HCT116 (cell line): ENCODE data around the gene TBCD. TPM values are rescaled to one million over a fixed set of nuclear protein-coding genes. Genes with fewer than 3 reads are reported as not detected.

Experiments used
- ATAC-seq: fragments of 200-7000 bp; cut with Tn5 transposase; 2 replicates; pipeline ENCODE4 v1.9.1; 2020; ENCODE audit warnings: mild to moderate bottlenecking, moderate library complexity
- BruUV-seq: library from RNA; stranded (reverse); fragments of 400-500 nt; replicated peaks from 2 replicates; lab custom pipeline; 2021; lab: Mats Ljungman, UMichigan
- CTCF ChIA-PET: fragments of 300-600 bp; sonication (Branson Sonifier 250); formaldehyde crosslinking; loops from one replicate; lab custom pipeline; 2021; ENCODE audit warnings: antibody characterized with exemption; lab: Charles Lee
- POLR2A ChIA-PET: fragments of 300-600, 350-600 bp; sonication (Branson Sonifier 250); formaldehyde crosslinking; loops from one replicate; lab custom pipeline; 2021; ENCODE audit warnings: antibody characterized with exemption; lab: Charles Lee
- RAD21 ChIA-PET, 2 experiments: fragments of 300-600 bp; sonication (Branson Sonifier 250); formaldehyde crosslinking; loops; one replicate each; lab custom pipeline; 2023; ENCODE audit warnings: low total read pairs in 2 of 2; ENCODE audit not compliant: uncharacterized antibody in 2 of 2, unreplicated experiment in 2 of 2, low non-redundant PET in 1 of 2; lab: Charles Lee
- DNase-seq: peaks from one replicate; pipeline ENCODE4 v3.0.0-alpha.2; 2010; ENCODE audit warnings: low read depth, low spot score
- H2AFZ ChIP-seq: fragments of 200-600 bp; shearing (Covaris generic), sonication (generic); 2 replicates; pipeline ENCODE4 v1.6.1; 2017; ENCODE audit warnings: low read depth, mixed run types, mixed read lengths, antibody characterized with exemption, low read length; ENCODE audit not compliant: poor library complexity, severe bottlenecking
- H3K27ac ChIP-seq: 2 replicates; pipeline ENCODE4 v1.5.1; 2012; ENCODE audit warnings: low read depth, low read length
- H3K27me3 ChIP-seq: fragments of 200-600 bp; sonication (generic); 2 replicates; pipeline ENCODE4 v1.6.1; 2016; ENCODE audit warnings: mixed run types, low read length, mixed read lengths; ENCODE audit not compliant: insufficient read depth
- H3K36me3 ChIP-seq, 2 experiments: fragments of 200-500 bp in 1 of 2; fragments of 200-600 bp in 1 of 2; sonication (Bioruptor generic) in 1 of 2; sonication (generic) in 1 of 2; 2 replicates each; pipeline versions ENCODE4 v1.5.1 to v1.6.1; 2014 to 2016; ENCODE audit warnings: low read length in 2 of 2, inconsistent platforms in 1 of 2, mixed read lengths in 1 of 2, mixed run types in 1 of 2; ENCODE audit not compliant: insufficient read depth in 2 of 2, control insufficient read depth in 1 of 2
- H3K4me1 ChIP-seq, 2 experiments: fragments of 200-600 bp in 1 of 2; sonication (generic) in 1 of 2; 2 replicates each; pipeline versions ENCODE4 v1.5.1 to v1.6.1; 2012 to 2017; ENCODE audit warnings: low read length in 2 of 2, inconsistent platforms in 1 of 2, mild to moderate bottlenecking in 1 of 2, mixed read lengths in 1 of 2, mixed run types in 1 of 2, moderate library complexity in 1 of 2; ENCODE audit not compliant: insufficient read depth in 2 of 2, control insufficient read depth in 1 of 2
- H3K4me2 ChIP-seq: fragments of 200-600 bp; sonication (generic); 2 replicates; pipeline ENCODE4 v1.6.1; 2017; ENCODE audit warnings: mixed run types, low read length, mixed read lengths
- H3K4me3 ChIP-seq, 2 experiments: fragments of 200-600 bp in 1 of 2; sonication (generic) in 1 of 2; replicated peaks in 1 of 2; 2 replicates each; pipeline ENCODE4 v1.5.1; 2011 to 2016; ENCODE audit warnings: low read length in 2 of 2, control low read depth in 1 of 2, low read depth in 1 of 2, mild to moderate bottlenecking in 1 of 2, mixed read lengths in 1 of 2, mixed run types in 1 of 2
- H3K79me2 ChIP-seq: fragments of 200-600 bp; sonication (generic); 2 replicates; pipeline ENCODE4 v1.6.1; 2017; ENCODE audit warnings: mild to moderate bottlenecking, mixed run types, low read length, moderate library complexity, mixed read lengths; ENCODE audit not compliant: insufficient read depth
- H3K9ac ChIP-seq: fragments of 200-600 bp; sonication (generic); 2 replicates; pipeline ENCODE4 v1.6.1; 2016; ENCODE audit warnings: low read length, mixed read lengths
- H3K9me2 ChIP-seq: fragments of 200-600 bp; sonication (generic), shearing (Covaris generic); 2 replicates; pipeline ENCODE4 v1.6.1; 2017; ENCODE audit warnings: mixed run types, mild to moderate bottlenecking, moderate library complexity; ENCODE audit not compliant: insufficient read depth
- H3K9me3 ChIP-seq, 2 experiments: fragments of 200-500 bp in 1 of 2; fragments of 200-600 bp in 1 of 2; sonication (Bioruptor generic) in 1 of 2; sonication (generic) in 1 of 2; 2 replicates each; pipeline ENCODE4 v1.6.1; 2014 to 2017; ENCODE audit warnings: low read length in 2 of 2, mixed read lengths in 2 of 2, inconsistent platforms in 1 of 2, low read depth in 1 of 2, mild to moderate bottlenecking in 1 of 2, mixed run types in 1 of 2, moderate library complexity in 1 of 2; ENCODE audit not compliant: control insufficient read depth in 1 of 2, insufficient read depth in 1 of 2
- H4K20me1 ChIP-seq: fragments of 200-600 bp; sonication (generic), shearing (Covaris generic); 2 replicates; pipeline ENCODE4 v1.6.1; 2017; ENCODE audit warnings: mixed run types, mild to moderate bottlenecking, moderate library complexity; ENCODE audit not compliant: insufficient read depth
- CBX3 ChIP-seq: IDR thresholded peaks from 2 replicates; pipeline ENCODE4 v1.6.1; 2012; ENCODE audit warnings: low read depth
- ELF1 ChIP-seq: IDR thresholded peaks from 2 replicates; pipeline ENCODE4 v1.6.1; 2012; ENCODE audit warnings: low read depth, borderline replicate concordance
- EZH2 ChIP-seq: fragments of 200-600 bp; sonication (generic); IDR thresholded peaks from 2 replicates; pipeline ENCODE4 v1.6.1; 2017; ENCODE audit warnings: antibody characterized with exemption, mixed run types
- EZH2phosphoT487 ChIP-seq: fragments of 200-600 bp; IDR thresholded peaks from 2 replicates; pipeline ENCODE4 v1.6.1; 2018; ENCODE audit warnings: antibody characterized with exemption, borderline replicate concordance
- JUND ChIP-seq: IDR thresholded peaks from 2 replicates; pipeline ENCODE4 v1.6.1; 2012
- POLR2AphosphoS5 ChIP-seq: IDR thresholded peaks from 2 replicates; pipeline ENCODE4 v1.6.1; 2011; ENCODE audit warnings: mild to moderate bottlenecking, low read depth, low read length, moderate library complexity
- RAD21 ChIP-seq: IDR thresholded peaks from 2 replicates; pipeline ENCODE4 v1.6.1; 2012; ENCODE audit warnings: low read depth, mild to moderate bottlenecking
- SIN3A ChIP-seq: IDR thresholded peaks from 2 replicates; pipeline ENCODE4 v1.6.1; 2012; ENCODE audit warnings: low read depth
- YY1 ChIP-seq: IDR thresholded peaks from 2 replicates; pipeline ENCODE4 v1.6.1; 2011; ENCODE audit warnings: low read length, low read depth, moderate library complexity, mild to moderate bottlenecking; ENCODE audit not compliant: insufficient replicate concordance; ENCODE audit errors: extremely low read depth
- ZFX ChIP-seq: fragments of 450-650 bp; IDR thresholded peaks from 2 replicates; pipeline ENCODE4 v1.6.1; 2017
- ZNF274 ChIP-seq: fragments of 200-500 bp; sonication (Bioruptor generic); IDR thresholded peaks from 2 replicates; pipeline ENCODE4 v1.6.1; 2014; ENCODE audit warnings: mild to moderate bottlenecking, low read depth, low read length, inconsistent platforms
- intact Hi-C: fragments of 100-400 bp; cut with micrococcal nuclease; formaldehyde crosslinking; loops from 2 replicates; pipeline ENCODE4 v1.10.0; 2022
- total RNA-seq: library from RNA; stranded (reverse); gene quantifications from one replicate; pipeline ENCODE4 v1.2.1, GENCODE V29; 2021; ENCODE audit not compliant: unreplicated experiment
- TF ChIP-seq, protein P1 (sequence below), 3 experiments: fragments of 200-600 bp in 1 of 3; sonication (generic) in 1 of 3; IDR thresholded peaks in 2 of 3; conservative IDR thresholded peaks in 1 of 3; 2 replicates each; pipeline ENCODE4 v1.5.1; 2012 to 2017; ENCODE audit warnings: low read depth in 2 of 3, low read length in 2 of 3, antibody characterized with exemption in 1 of 3, borderline replicate concordance in 1 of 3, control low read depth in 1 of 3, mild to moderate bottlenecking in 1 of 3, mixed read lengths in 1 of 3, mixed run types in 1 of 3, moderate library complexity in 1 of 3; ENCODE audit not compliant: insufficient read depth in 1 of 3
- TF ChIP-seq, protein P2 (sequence below): IDR thresholded peaks from 2 replicates; pipeline ENCODE4 v1.6.1; 2012
- TF ChIP-seq, protein P3 (sequence below): IDR thresholded peaks from 2 replicates; pipeline ENCODE4 v1.6.1; 2012; ENCODE audit warnings: low read depth

Gene TBCD
- total RNA-seq, 1 experiment from 2014 or later = 152 TPM

DNA sequence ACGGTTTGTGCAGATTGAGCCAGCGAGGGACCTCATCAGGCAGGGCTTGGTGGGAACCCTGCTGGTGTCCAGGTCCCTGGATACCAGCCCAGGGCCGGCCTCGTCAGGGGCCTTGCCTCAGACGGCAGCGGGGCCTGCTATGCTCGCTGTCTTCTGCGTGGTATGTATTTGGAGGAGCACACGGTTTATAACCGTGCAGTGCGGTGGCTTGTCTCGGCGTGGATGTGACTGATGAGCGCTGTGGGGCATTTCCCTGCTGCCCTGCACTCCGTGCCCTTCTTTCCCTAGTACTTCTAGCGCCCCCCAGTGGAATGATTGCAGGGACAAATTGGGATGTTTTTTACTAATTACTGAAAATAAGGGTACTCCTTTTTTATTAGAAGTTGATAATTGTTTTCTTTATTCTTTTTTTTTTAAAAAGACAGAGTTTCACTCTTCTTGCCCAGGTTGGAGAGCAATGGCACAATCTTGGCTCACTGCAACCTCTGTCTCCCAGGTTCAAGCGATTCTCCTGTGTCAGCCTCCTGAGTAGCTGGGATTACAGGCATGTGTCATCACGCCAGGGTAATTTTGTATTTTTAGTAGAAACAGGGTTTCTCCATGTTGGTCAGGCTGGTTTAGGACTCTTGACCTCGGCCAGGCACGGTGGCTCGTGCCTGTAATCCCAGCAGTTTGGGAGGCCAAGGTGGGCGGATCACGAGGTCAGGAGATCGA lies 15.3 kb downstream of the TBCD start:
- DNase-seq = no peak
- no peaks in the 10 kb centered on the region for H3K9me3 ChIP-seq
- no peak overlapping the region for H3K27ac ChIP-seq
- peak; percentile 86 for ATAC-seq
- intact Hi-C loops = loop anchor here (1.0 to 5.0 kb wide), 2 partner anchors 99 to 415 kb away; no protein-coding TSS in a partner anchor
- no peaks in the 10 kb centered on the region for H4K20me1 ChIP-seq
- no peaks in the 10 kb centered on the region for H3K9me2 ChIP-seq
- H3K4me1 ChIP-seq = no peaks in the 10 kb centered on the region
- H3K4me2 ChIP-seq = no peak overlapping the region
- RAD21 ChIA-PET = interaction anchor here in 1 of 2 experiments (0.6 to 0.7 kb wide), 2 partner anchors 99 to 427 kb away, joined by 3 to 4 read pairs; no protein-coding TSS in a partner anchor
- no peaks in the 10 kb centered on the region for H3K27me3 ChIP-seq
- CTCF ChIA-PET = interaction anchor here (0.9 to 1.4 kb wide), 4 partner anchors 12 to 233 kb away, joined by 3 read pairs; no protein-coding TSS in a partner anchor
- peaks cover 36 to 66% of the 10 kb centered on the region in 2 experiments for H3K36me3 ChIP-seq
- no peak overlapping the region for H3K9ac ChIP-seq
- POLR2A ChIA-PET = no interaction called here
- no peak overlapping the region for H3K4me3 ChIP-seq
- peaks cover 36% of the 10 kb centered on the region for H3K79me2 ChIP-seq
- H2AFZ ChIP-seq = no peak overlapping the region
- no TSS peak for BruUV-seq
- TF ChIP-seq CBX3 = no peak
- TF ChIP-seq, protein P1, sequence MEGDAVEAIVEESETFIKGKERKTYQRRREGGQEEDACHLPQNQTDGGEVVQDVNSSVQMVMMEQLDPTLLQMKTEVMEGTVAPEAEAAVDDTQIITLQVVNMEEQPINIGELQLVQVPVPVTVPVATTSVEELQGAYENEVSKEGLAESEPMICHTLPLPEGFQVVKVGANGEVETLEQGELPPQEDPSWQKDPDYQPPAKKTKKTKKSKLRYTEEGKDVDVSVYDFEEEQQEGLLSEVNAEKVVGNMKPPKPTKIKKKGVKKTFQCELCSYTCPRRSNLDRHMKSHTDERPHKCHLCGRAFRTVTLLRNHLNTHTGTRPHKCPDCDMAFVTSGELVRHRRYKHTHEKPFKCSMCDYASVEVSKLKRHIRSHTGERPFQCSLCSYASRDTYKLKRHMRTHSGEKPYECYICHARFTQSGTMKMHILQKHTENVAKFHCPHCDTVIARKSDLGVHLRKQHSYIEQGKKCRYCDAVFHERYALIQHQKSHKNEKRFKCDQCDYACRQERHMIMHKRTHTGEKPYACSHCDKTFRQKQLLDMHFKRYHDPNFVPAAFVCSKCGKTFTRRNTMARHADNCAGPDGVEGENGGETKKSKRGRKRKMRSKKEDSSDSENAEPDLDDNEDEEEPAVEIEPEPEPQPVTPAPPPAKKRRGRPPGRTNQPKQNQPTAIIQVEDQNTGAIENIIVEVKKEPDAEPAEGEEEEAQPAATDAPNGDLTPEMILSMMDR (IDR thresholded peaks at IDR 0.05 in 2 of 3, conservative IDR thresholded peaks at IDR 0.05 in 1 of 3; ENCODE audit: borderline replicate concordance in 1 of 3, insufficient read depth in 1 of 3, low read depth in 2 of 3, low read length in 2 of 3) = peak; percentile 81 to 85 (median 82)
- peak; percentile 93 for TF ChIP-seq RAD21

DNA sequence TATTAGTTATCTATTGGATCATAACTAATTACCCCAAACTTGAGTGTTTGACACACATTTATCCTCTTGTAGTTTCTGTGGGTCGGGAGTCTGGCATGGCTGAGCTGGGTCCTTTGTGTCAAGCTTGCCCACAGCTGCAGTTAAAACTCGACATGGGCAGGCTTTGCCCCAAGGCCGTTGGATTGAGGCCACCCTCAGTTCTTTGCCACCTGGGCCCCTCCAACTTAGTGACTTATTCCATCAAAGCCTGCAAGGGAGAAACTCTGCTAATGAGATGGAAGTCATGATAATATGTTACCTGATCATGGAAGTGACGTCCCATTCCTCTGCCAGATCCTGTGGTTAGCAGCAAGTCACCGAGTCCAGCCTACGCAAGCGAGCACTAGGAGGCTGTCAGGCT lies 17.2 kb downstream of the TBCD start:
- Histone ChIP-seq H3K36me3 (peaks cover 31 to 71% of the 10 kb centered on the region in 2 experiments), H3K9ac (no peak overlapping the region), H3K79me2 (peaks cover 19% of the 10 kb centered on the region), H3K4me1 (no peaks in the 10 kb centered on the region), H3K27ac (no peak overlapping the region), H3K4me3 (no peak overlapping the region), H3K9me3 (no peaks in the 10 kb centered on the region), H3K27me3 (no peaks in the 10 kb centered on the region), H4K20me1 (no peaks in the 10 kb centered on the region), H3K4me2 (no peak overlapping the region), H3K9me2 (no peaks in the 10 kb centered on the region), H2AFZ (no peak overlapping the region)
- BruUV-seq = no TSS peak
- POLR2A ChIA-PET = no interaction called here
- ATAC-seq (no peak), DNase-seq (no peak)
- RAD21 ChIA-PET = no interaction called here
- intact Hi-C loops = loop anchor here (5.0 kb wide), 1 partner anchor 417 kb away; no protein-coding TSS in a partner anchor
- CTCF ChIA-PET = interaction anchor here (1.0 to 1.4 kb wide), 2 partner anchors 9 to 100 kb away, joined by 3 read pairs; no protein-coding TSS in a partner anchor
- TF ChIP-seq, protein P2, sequence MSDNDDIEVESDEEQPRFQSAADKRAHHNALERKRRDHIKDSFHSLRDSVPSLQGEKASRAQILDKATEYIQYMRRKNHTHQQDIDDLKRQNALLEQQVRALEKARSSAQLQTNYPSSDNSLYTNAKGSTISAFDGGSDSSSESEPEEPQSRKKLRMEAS = no peak
- TF ChIP-seq ELF1 = no peak
- TF ChIP-seq RAD21 = no peak
- no peak for TF ChIP-seq JUND
- no peak for TF ChIP-seq SIN3A
- TF ChIP-seq EZH2phosphoT487 = no peak
- no peak for TF ChIP-seq POLR2AphosphoS5
- TF ChIP-seq ZFX = no peak
- no peak for TF ChIP-seq ZNF274
- no peak for TF ChIP-seq YY1
- TF ChIP-seq EZH2 = no peak
- TF ChIP-seq CBX3 = no peak
- TF ChIP-seq, protein P3, sequence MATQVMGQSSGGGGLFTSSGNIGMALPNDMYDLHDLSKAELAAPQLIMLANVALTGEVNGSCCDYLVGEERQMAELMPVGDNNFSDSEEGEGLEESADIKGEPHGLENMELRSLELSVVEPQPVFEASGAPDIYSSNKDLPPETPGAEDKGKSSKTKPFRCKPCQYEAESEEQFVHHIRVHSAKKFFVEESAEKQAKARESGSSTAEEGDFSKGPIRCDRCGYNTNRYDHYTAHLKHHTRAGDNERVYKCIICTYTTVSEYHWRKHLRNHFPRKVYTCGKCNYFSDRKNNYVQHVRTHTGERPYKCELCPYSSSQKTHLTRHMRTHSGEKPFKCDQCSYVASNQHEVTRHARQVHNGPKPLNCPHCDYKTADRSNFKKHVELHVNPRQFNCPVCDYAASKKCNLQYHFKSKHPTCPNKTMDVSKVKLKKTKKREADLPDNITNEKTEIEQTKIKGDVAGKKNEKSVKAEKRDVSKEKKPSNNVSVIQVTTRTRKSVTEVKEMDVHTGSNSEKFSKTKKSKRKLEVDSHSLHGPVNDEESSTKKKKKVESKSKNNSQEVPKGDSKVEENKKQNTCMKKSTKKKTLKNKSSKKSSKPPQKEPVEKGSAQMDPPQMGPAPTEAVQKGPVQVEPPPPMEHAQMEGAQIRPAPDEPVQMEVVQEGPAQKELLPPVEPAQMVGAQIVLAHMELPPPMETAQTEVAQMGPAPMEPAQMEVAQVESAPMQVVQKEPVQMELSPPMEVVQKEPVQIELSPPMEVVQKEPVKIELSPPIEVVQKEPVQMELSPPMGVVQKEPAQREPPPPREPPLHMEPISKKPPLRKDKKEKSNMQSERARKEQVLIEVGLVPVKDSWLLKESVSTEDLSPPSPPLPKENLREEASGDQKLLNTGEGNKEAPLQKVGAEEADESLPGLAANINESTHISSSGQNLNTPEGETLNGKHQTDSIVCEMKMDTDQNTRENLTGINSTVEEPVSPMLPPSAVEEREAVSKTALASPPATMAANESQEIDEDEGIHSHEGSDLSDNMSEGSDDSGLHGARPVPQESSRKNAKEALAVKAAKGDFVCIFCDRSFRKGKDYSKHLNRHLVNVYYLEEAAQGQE = no peak
